Stimulated activated CD8-positive, alpha-beta memory T cell treated with anti-CD3 and anti-CD28 coated beads, Interleukin-15, amount 100 ng/mL, for 48 hours (primary cell): ENCODE measurements around the gene NTSR2.

Source experiments
- DNase-seq, 2 donors: peaks; one replicate each; pipeline ENCODE4 v3.0.0-alpha.2; 2020; ENCODE audit warnings: low read depth in 2 of 2

NTSR2 gene

GRCh38 chr2:11657646-11658045 is 12.3 kb downstream of the NTSR2 start:
- no peak for DNase-seq

GRCh38 chr2:11657195-11657594 is 12.8 kb downstream of the NTSR2 start:
- DNase-seq = no peak

GRCh38 chr2:11656671-11657101 is 13.3 kb downstream of the NTSR2 start:
- no peak for DNase-seq

- no peak for DNase-seq
Measured at GRCh38 chr2:11656252-11656651, 13.7 kb downstream of the NTSR2 start.

- DNase-seq = no peak
Measured at GRCh38 chr2:11655495-11655894, 14.5 kb downstream of the NTSR2 start.

- no peak for DNase-seq
Measured at GRCh38 chr2:11652553-11652952, 17.4 kb downstream of the NTSR2 start.

- no peak for DNase-seq
Measured at GRCh38 chr2:11651856-11652548, 18.0 kb downstream of the NTSR2 start.

GRCh38 chr2:11649093-11649492 is 20.9 kb downstream of the NTSR2 start:
- no peak for DNase-seq

GRCh38 chr2:11647834-11648600 is 22.0 kb downstream of the NTSR2 start:
- DNase-seq = no peak

- no peak for DNase-seq
Measured at GRCh38 chr2:11646530-11646929, 23.5 kb downstream of the NTSR2 start.

- DNase-seq = no peak
Measured at GRCh38 chr2:11644293-11644692, 25.7 kb downstream of the NTSR2 start.

- DNase-seq = no peak
Measured at GRCh38 chr2:11642972-11643371, 27.0 kb downstream of the NTSR2 start.

- no peak for DNase-seq
Measured at GRCh38 chr2:11640132-11640531, 29.9 kb downstream of the NTSR2 start.

GRCh38 chr2:11639503-11639902 is 30.5 kb downstream of the NTSR2 start:
- no peak for DNase-seq

- no peak for DNase-seq
Measured at GRCh38 chr2:11637546-11637945, 32.4 kb downstream of the NTSR2 start.

- no peak for DNase-seq
Measured at GRCh38 chr2:11636593-11637295, 33.3 kb downstream of the NTSR2 start.

- no peak for DNase-seq
Measured at GRCh38 chr2:11635141-11635540, 34.9 kb downstream of the NTSR2 start.

GRCh38 chr2:11634584-11634983 is 35.4 kb downstream of the NTSR2 start:
- DNase-seq = no peak

- no peak for DNase-seq
Measured at GRCh38 chr2:11633923-11634478, 36.0 kb downstream of the NTSR2 start.

GRCh38 chr2:11631462-11631861 is 38.5 kb downstream of the NTSR2 start:
- DNase-seq = no peak

GRCh38 chr2:11630855-11631254 is 39.1 kb downstream of the NTSR2 start:
- no peak for DNase-seq

GRCh38 chr2:11629851-11630250 is 40.1 kb downstream of the NTSR2 start:
- DNase-seq = no peak
